ENCODE data around the gene ZFPM1.

Gene ZFPM1

DNA sequence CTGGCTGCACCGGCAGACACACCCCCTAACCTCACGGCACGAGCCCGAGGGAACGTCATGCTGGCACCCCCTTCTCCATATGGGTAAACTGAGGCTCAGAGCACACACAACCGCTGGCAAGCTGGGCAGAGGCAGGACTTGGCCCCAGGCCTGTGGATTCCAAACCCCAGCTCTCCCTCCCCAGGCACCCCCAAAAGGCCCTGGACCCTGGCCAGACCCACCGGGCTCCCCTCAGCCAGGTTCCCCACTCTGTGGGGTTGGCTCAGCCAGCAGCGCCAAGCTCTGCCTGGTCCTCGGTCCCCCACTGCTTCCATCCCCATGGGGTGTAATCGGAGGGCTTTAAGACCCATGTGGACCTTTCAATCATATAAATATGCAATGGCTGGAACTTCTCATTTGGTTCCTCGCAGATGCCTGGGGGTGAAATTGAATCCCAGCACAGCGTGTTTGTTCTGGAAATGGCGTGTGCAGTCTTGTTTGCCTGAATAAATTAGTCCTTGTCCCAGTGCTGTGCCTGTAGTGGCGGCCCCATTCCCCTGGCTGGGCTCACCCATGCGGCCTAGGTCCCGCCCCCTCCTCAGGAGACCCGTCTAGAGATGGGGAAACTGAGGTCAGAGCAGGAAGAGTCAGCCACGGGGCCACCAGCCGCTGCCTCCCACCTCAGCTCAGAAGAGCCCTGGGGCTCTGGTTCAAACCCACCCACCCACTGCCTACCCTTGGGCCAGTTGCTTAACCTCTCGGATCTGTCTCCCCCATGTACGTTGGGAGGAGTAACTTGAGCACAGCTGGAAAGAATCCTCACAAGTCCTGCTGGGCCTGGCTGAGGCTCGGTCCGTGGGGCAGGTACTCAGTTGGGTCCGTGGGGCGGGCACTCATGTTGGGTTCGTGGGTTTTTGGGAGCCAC is 57.3 kb downstream of the ZFPM1 start:
- TF ChIP-seq, protein P1, sequence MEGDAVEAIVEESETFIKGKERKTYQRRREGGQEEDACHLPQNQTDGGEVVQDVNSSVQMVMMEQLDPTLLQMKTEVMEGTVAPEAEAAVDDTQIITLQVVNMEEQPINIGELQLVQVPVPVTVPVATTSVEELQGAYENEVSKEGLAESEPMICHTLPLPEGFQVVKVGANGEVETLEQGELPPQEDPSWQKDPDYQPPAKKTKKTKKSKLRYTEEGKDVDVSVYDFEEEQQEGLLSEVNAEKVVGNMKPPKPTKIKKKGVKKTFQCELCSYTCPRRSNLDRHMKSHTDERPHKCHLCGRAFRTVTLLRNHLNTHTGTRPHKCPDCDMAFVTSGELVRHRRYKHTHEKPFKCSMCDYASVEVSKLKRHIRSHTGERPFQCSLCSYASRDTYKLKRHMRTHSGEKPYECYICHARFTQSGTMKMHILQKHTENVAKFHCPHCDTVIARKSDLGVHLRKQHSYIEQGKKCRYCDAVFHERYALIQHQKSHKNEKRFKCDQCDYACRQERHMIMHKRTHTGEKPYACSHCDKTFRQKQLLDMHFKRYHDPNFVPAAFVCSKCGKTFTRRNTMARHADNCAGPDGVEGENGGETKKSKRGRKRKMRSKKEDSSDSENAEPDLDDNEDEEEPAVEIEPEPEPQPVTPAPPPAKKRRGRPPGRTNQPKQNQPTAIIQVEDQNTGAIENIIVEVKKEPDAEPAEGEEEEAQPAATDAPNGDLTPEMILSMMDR (IDR thresholded peaks at IDR 0.05; ENCODE audit: extremely low read depth, missing control alignments) = no peak
- DNase-seq (ENCODE audit: low spot score) = no peak

DNA sequence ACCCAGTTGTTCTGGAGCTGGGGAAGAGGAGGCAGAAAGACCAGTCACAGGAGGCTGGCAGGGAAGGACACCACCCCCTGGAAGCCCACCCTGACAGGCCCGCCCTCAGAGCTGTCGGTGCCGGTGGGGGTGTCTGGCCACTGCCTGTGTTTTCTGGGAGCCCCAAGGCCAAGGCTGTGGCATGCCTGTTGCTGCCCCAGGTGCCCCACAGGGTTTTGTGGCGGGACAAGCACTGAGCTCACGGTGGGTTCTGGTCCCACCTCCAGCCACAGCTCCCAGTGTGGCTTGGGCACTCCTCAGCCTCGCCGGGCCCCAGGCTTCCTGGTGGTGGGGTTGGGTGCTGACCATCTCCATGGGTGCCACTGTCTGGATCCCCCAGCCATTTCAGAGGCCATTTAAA is 58.0 kb downstream of the ZFPM1 start:
- TF ChIP-seq, protein P1 (IDR thresholded peaks at IDR 0.05; ENCODE audit: extremely low read depth, missing control alignments) = no peak
- DNase-seq (ENCODE audit: low spot score) = no peak

DNA sequence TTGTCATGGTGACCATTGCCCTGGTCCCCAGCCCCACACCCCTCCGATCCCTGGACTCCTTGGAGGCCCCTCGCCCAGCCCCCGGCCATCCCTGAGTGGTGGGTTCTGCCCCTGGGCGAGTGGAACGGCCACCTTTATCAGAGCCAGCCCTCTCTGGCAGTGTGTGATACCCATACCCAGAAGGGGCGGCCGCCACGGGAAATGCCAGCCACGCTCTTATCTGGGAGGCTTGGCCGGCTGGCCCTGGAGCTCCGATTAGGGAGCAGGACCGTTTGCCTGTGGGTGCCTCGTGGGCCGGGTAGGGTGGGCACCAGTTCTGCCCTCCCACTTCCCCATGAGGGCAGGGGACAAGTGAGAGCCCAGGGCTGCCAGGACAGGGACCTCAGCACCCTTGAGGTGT is 58.8 kb downstream of the ZFPM1 start:
- no peak for DNase-seq (ENCODE audit: low spot score)

DNA sequence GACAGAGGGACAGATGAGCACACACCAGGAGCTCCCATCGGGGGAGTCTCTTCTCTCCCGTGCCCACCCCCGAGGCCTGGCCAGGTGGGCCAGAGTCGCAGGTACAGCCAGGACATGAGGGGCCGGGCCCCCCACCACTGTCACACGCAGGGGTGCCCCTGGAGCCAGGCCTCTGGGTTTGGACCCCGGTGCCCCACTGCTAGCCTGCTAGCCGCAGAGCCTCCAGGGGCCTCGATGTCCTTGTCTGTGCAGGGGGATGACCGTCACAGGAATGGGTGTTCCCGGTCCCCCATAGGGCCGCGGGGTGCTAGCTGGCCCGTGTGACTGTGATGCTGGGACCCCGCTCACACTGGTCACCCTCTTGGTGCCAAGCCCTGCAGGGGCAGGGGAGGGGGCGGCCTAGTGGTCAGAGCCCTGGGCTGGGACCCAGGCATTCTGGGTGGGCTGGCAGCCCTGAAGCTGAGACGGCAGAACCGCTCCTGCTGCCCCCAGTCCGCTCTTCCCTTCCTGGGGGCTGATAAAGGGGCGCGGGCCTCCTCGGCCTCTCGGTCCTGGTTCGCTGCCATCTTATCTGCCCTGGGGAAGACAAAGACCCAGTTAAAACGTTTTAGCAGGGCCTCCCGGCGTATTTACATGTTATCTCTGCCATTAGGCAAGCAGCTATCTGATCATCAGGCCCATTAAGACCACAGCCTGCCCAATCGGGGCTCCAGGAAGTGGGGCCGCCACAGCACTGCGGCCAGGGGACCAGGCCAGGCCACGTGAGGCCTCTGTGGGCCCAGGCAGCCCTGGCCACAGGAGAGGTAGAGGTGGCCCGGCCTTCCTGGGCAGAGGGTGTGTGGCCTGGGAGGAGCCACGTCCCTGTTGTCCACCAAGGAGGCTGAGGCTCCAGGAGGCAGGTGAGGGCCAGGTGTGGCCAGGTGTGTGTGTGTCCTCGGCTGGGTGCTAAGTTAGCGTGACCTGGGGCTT is 59.9 kb downstream of the ZFPM1 start:
- DNase-seq (ENCODE audit: low spot score) = no peak
- TF ChIP-seq, protein P1 (IDR thresholded peaks at IDR 0.05; ENCODE audit: extremely low read depth, missing control alignments) = no peak

More for the DNA sequence above, 58.8 kb downstream of the ZFPM1 start:
- TF ChIP-seq, protein P1 (IDR thresholded peaks at IDR 0.05; ENCODE audit: extremely low read depth, missing control alignments) = no peak

DNA sequence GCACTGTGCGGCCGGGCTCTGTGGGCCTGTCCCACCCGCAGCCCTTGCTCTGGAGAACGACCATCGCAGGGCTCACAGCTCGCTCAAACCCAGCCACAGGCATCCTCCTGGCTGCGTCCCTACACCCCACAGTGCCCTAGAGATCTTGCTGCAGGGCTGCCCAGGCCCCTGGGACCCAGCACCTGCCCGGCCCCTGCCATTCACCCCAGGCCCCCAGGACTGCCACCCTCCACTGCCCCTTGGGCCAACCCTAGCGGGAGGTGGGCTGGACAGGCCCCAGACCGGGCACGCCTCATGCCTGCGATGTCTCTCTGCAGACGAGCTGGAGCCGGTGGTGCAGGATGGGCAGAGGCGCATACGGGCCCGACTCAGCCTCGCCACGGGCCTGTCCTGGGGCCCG is 61.0 kb downstream of the ZFPM1 start:
- DNase-seq (ENCODE audit: low spot score) = no peak

DNA sequence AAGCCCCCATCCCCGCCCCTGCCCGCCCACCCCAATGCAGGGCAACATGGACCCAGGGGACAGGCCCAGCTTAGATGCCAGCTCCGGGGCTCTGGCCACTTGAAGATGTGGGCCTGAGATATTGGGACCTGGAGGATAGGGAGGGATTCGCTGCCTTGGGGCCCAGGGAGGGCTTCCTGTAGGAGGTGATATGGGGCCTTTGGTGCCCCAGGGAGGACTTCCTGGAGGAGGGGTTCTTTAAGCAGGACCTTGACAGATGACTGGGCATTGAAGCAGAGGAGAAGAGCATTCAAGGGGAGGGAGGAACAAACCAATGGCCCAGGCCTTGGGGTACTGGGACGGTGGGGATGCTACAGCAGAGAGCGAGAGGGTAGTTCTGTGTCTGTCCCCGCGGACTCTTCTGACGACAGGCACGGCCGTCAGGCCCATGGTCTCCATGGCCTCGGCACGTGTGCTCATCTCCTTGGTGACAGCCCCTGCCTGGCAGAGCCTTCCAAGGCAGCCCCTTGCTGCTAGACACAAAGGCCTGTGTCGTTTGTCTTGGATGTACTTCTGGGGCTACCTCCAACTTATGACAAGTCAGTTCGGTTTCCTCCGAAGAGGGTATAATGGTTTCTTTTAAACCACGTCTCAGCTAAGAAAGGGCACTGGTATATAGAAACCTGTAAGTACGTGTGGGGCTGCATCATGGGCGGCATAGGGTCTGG is 61.6 kb downstream of the ZFPM1 start:
- TF ChIP-seq, protein P1 (IDR thresholded peaks at IDR 0.05; ENCODE audit: extremely low read depth, missing control alignments) = no peak
- DNase-seq (ENCODE audit: low spot score) = no peak

More for the DNA sequence above, 61.0 kb downstream of the ZFPM1 start:
- TF ChIP-seq, protein P1 (IDR thresholded peaks at IDR 0.05; ENCODE audit: extremely low read depth, missing control alignments) = no peak
